SK-N-SH treated with all-trans-retinoic acid at 6 μM for 48 hours (cell line): ENCODE data around the gene TTC27.

Experiments
- ATAC-seq: fragments of 200-7000 bp; cut with Tn5 transposase; 3 replicates; pipeline ENCODE4 v1.9.1; 2020; ENCODE audit warnings: mild to moderate bottlenecking, moderate library complexity
- ARNTL ChIP-seq: fragments of 450-650 bp; formaldehyde crosslinking; IDR thresholded peaks from 2 replicates; pipeline ENCODE4 v1.5.0; 2020; ENCODE audit warnings: low read depth, mild to moderate bottlenecking, moderate library complexity, borderline replicate concordance
- BACH2 ChIP-seq: fragments of 250-450 bp; sonication (Bioruptor Pico); IDR thresholded peaks from 2 replicates; pipeline ENCODE4 v1.9.0; 2021; ENCODE audit warnings: mild to moderate bottlenecking, borderline replicate concordance
- CSDC2 ChIP-seq: fragments of 250-450 bp; sonication (Bioruptor Pico); IDR thresholded peaks from 2 replicates; pipeline ENCODE4 v1.5.0; 2020; ENCODE audit warnings: mild to moderate bottlenecking, moderate library complexity
- ESRRG ChIP-seq: fragments of 250-450 bp; sonication (Bioruptor Pico); IDR thresholded peaks from 2 replicates; pipeline ENCODE4 v1.6.1; 2021; ENCODE audit warnings: mild to moderate bottlenecking
- GLIS3 ChIP-seq: fragments of 250-450 bp; sonication (Bioruptor Pico); IDR thresholded peaks from 2 replicates; pipeline ENCODE4 v1.5.0; 2020; ENCODE audit warnings: mild to moderate bottlenecking, moderate library complexity
- ISL1 ChIP-seq: fragments of 250-450 bp; sonication (Bioruptor Pico); IDR thresholded peaks from 2 replicates; pipeline ENCODE4 v2.1.2; 2022; ENCODE audit warnings: mild to moderate bottlenecking, moderate library complexity
- OSR1 ChIP-seq: fragments of 250-450 bp; sonication (Bioruptor Pico); IDR thresholded peaks from 2 replicates; pipeline ENCODE4 v1.8.0; 2022; ENCODE audit warnings: moderate library complexity, mild to moderate bottlenecking, inconsistent platforms
- PPARA ChIP-seq: fragments of 250-450 bp; sonication (Bioruptor Pico); IDR thresholded peaks from 2 replicates; pipeline ENCODE4 v1.5.0; 2020; ENCODE audit warnings: mild to moderate bottlenecking, borderline replicate concordance
- RARB ChIP-seq: fragments of 250-450 bp; sonication (Bioruptor Pico); IDR thresholded peaks from 2 replicates; pipeline ENCODE4 v1.8.0; 2021; ENCODE audit warnings: mild to moderate bottlenecking, moderate library complexity
- SNAI2 ChIP-seq: fragments of 250-450 bp; sonication (Bioruptor Pico); IDR thresholded peaks from 2 replicates; pipeline ENCODE4 v1.5.0; 2020; ENCODE audit warnings: mild to moderate bottlenecking, moderate library complexity
- TCF4 ChIP-seq: fragments of 250-450 bp; sonication (Bioruptor Pico); IDR thresholded peaks from 2 replicates; pipeline ENCODE4 v1.8.0; 2021; ENCODE audit warnings: mild to moderate bottlenecking, moderate library complexity, borderline replicate concordance
- TOX ChIP-seq: fragments of 250-450 bp; sonication (Bioruptor Pico); IDR thresholded peaks from 2 replicates; pipeline ENCODE4 v1.8.0; 2021; ENCODE audit warnings: mild to moderate bottlenecking, moderate library complexity, borderline replicate concordance
- ZC3H10 ChIP-seq: fragments of 250-450 bp; sonication (Bioruptor Pico); IDR thresholded peaks from 2 replicates; pipeline ENCODE4 v1.5.1; 2021; ENCODE audit warnings: mild to moderate bottlenecking, moderate library complexity
- ZFP3 ChIP-seq: fragments of 250-450 bp; sonication (Bioruptor Pico); IDR thresholded peaks from 2 replicates; pipeline ENCODE4 v1.5.0; 2020; ENCODE audit warnings: mild to moderate bottlenecking, moderate library complexity
- ZNF565 ChIP-seq: fragments of 450-650 bp; formaldehyde crosslinking; conservative IDR thresholded peaks from 2 replicates; pipeline ENCODE4 v1.5.0; 2020; ENCODE audit warnings: low read depth, mild to moderate bottlenecking, moderate library complexity
- ZNF70 ChIP-seq: fragments of 450-650 bp; formaldehyde crosslinking; IDR thresholded peaks from 2 replicates; pipeline ENCODE4 v1.5.0; 2020; ENCODE audit warnings: mild to moderate bottlenecking, moderate library complexity
- ZNF8 ChIP-seq: fragments of 450-650 bp; formaldehyde crosslinking; IDR thresholded peaks from 2 replicates; pipeline ENCODE4 v1.5.0; 2020; ENCODE audit warnings: mild to moderate bottlenecking, moderate library complexity
- TF ChIP-seq, protein P1 (sequence below): fragments of 250-450 bp; sonication (Bioruptor Pico); IDR thresholded peaks from 2 replicates; pipeline ENCODE4 v1.5.1; 2021; ENCODE audit warnings: mild to moderate bottlenecking, moderate library complexity
- TF ChIP-seq, protein P2 (sequence below): fragments of 250-450 bp; sonication (Bioruptor Pico); IDR thresholded peaks from 2 replicates; pipeline ENCODE4 v1.5.0; 2020; ENCODE audit warnings: mild to moderate bottlenecking, moderate library complexity
- TF ChIP-seq, protein P3 (sequence below): fragments of 250-450 bp; sonication (Bioruptor Pico); IDR thresholded peaks from 2 replicates; pipeline ENCODE4 v1.8.0; 2020; ENCODE audit warnings: mild to moderate bottlenecking, moderate library complexity, borderline replicate concordance
- TF ChIP-seq, protein P4 (sequence below): fragments of 250-450 bp; sonication (Bioruptor Pico); IDR thresholded peaks from 2 replicates; pipeline ENCODE4 v1.5.1; 2020; ENCODE audit warnings: low read depth, mild to moderate bottlenecking, moderate library complexity

The TTC27 gene

DNA sequence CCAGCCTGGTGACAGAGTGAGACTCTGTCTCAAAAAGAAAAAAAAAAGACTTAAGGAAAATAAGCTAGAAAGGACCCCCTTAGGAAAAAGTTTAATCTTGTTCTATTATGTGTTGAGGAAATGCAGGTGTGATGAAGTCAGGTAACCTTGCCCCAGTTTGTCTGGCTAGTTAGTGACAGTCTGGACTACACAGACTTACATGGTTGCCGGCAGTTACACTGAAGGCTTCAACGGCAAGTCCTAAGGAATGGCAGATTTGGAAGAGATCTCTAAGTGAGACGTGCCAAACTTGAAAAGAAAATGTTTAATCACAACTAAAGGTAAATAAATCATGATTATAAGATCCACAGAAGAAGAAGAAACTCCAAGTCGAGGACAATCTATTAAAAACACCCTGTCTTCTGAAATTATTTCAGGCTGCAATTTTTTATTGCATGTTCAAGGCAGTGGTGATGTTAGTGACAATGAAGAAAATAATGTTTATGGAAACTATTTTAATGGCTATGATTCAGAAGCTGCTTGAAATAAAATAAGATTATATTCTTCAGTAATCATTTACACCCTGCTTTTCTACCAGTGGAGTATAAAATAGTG is 84.2 kb downstream of the TTC27 start:
- TF ChIP-seq RARB (no peak), OSR1 (CRISPR knock-in tag) (no peak), CSDC2 (CRISPR knock-in tag) (no peak), BACH2 (no peak), GLIS3 (CRISPR knock-in tag) (no peak), ZNF8 (CRISPR knock-in tag) (no peak), TCF4 (CRISPR knock-in tag) (no peak), ESRRG (no peak), PPARA (CRISPR knock-in tag) (no peak), ISL1 (CRISPR knock-in tag) (no peak), ARNTL (CRISPR knock-in tag) (no peak)
- TF ChIP-seq, protein P1, sequence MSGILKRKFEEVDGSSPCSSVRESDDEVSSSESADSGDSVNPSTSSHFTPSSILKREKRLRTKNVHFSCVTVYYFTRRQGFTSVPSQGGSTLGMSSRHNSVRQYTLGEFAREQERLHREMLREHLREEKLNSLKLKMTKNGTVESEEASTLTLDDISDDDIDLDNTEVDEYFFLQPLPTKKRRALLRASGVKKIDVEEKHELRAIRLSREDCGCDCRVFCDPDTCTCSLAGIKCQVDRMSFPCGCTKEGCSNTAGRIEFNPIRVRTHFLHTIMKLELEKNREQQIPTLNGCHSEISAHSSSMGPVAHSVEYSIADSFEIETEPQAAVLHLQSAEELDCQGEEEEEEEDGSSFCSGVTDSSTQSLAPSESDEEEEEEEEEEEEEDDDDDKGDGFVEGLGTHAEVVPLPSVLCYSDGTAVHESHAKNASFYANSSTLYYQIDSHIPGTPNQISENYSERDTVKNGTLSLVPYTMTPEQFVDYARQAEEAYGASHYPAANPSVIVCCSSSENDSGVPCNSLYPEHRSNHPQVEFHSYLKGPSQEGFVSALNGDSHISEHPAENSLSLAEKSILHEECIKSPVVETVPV: no peak
- no peak for ATAC-seq

DNA sequence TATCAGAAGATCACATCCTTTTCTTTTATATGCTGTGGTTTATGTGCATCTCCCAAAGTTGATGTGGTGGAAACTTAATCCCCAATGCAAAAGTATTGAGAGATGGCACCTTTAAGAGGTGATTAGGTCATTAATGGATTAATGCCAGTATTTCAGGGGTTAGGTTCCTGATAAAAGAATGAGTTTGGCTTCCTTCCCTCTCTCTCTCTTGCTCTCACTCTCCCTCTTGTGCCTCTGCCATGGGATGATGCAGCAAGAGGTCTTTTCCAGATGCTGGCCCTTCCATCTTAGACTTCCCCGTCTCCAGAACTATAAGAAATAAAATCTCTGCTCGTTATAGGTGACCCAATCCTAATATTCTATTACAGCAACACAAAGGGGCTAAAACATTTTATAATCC is 85.0 kb downstream of the TTC27 start:
- TF ChIP-seq ISL1 (CRISPR knock-in tag): 0 out of 2 replicates have a peak, but pooled peaks have one; percentile 7
- no peak for TF ChIP-seq ZFP3
- TF ChIP-seq, all 23 proteins: peak for 1
- ATAC-seq: no peak

DNA sequence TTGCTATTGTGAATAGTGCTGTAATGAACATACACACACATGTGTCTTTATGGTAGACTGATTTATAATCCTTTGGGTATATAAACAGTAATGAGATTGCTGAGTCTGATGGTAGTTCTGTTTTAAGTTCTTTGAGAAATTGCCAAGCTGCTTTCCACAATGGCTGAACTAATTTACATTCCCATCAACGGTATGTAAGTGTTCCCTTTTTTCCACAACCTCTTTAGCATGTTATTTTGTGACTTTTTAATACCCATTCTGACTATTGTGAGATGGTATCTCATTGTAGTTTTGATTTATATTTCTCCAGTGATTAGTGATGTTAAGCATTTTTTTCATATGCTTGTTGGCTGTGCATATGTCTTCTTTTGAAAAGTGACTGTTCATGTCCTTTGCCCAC is 86.7 kb downstream of the TTC27 start:
- TF ChIP-seq GLIS3 (CRISPR knock-in tag) (no peak), CSDC2 (CRISPR knock-in tag) (no peak), ISL1 (CRISPR knock-in tag) (peak; percentile 76)
- no peak for ATAC-seq

DNA sequence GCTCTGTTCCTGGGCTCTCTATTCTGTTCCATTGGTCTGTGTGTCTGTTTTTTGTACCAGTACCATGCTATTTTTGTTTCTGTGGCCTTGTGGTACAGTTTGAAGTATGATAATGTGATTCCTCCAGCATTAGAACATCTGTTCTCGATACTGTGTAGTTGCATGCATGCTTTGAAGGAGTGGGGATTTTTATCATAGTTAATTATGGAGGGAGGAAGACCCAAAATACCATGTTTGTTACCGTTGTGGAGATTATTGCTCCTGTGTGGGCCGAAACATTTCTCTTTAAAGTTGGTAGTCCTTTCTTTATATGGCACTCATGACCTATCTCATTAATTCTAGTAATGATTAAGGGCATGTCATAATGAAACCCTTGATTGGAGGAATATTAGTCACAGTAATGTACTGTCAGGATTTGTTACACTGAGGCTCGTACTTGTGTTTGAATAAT is 87.6 kb downstream of the TTC27 start:
- ATAC-seq: peak; percentile 74
- TF ChIP-seq SNAI2 (CRISPR knock-in tag) (no peak), ZNF565 (CRISPR knock-in tag) (no peak), CSDC2 (CRISPR knock-in tag) (no peak), ZC3H10 (no peak), ESRRG (no peak), TOX (CRISPR knock-in tag) (no peak), TCF4 (CRISPR knock-in tag) (no peak), GLIS3 (CRISPR knock-in tag) (no peak), ZNF8 (CRISPR knock-in tag) (no peak), ZNF70 (CRISPR knock-in tag) (no peak), RARB (no peak), ZFP3 (no peak)
- TF ChIP-seq, protein P2, sequence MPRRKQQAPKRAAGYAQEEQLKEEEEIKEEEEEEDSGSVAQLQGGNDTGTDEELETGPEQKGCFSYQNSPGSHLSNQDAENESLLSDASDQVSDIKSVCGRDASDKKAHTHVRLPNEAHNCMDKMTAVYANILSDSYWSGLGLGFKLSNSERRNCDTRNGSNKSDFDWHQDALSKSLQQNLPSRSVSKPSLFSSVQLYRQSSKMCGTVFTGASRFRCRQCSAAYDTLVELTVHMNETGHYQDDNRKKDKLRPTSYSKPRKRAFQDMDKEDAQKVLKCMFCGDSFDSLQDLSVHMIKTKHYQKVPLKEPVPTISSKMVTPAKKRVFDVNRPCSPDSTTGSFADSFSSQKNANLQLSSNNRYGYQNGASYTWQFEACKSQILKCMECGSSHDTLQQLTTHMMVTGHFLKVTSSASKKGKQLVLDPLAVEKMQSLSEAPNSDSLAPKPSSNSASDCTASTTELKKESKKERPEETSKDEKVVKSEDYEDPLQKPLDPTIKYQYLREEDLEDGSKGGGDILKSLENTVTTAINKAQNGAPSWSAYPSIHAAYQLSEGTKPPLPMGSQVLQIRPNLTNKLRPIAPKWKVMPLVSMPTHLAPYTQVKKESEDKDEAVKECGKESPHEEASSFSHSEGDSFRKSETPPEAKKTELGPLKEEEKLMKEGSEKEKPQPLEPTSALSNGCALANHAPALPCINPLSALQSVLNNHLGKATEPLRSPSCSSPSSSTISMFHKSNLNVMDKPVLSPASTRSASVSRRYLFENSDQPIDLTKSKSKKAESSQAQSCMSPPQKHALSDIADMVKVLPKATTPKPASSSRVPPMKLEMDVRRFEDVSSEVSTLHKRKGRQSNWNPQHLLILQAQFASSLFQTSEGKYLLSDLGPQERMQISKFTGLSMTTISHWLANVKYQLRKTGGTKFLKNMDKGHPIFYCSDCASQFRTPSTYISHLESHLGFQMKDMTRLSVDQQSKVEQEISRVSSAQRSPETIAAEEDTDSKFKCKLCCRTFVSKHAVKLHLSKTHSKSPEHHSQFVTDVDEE (CRISPR knock-in tag): no peak
- TF ChIP-seq, protein P3, sequence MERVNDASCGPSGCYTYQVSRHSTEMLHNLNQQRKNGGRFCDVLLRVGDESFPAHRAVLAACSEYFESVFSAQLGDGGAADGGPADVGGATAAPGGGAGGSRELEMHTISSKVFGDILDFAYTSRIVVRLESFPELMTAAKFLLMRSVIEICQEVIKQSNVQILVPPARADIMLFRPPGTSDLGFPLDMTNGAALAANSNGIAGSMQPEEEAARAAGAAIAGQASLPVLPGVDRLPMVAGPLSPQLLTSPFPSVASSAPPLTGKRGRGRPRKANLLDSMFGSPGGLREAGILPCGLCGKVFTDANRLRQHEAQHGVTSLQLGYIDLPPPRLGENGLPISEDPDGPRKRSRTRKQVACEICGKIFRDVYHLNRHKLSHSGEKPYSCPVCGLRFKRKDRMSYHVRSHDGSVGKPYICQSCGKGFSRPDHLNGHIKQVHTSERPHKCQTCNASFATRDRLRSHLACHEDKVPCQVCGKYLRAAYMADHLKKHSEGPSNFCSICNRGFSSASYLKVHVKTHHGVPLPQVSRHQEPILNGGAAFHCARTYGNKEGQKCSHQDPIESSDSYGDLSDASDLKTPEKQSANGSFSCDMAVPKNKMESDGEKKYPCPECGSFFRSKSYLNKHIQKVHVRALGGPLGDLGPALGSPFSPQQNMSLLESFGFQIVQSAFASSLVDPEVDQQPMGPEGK (CRISPR knock-in tag): no peak
- TF ChIP-seq, protein P4, sequence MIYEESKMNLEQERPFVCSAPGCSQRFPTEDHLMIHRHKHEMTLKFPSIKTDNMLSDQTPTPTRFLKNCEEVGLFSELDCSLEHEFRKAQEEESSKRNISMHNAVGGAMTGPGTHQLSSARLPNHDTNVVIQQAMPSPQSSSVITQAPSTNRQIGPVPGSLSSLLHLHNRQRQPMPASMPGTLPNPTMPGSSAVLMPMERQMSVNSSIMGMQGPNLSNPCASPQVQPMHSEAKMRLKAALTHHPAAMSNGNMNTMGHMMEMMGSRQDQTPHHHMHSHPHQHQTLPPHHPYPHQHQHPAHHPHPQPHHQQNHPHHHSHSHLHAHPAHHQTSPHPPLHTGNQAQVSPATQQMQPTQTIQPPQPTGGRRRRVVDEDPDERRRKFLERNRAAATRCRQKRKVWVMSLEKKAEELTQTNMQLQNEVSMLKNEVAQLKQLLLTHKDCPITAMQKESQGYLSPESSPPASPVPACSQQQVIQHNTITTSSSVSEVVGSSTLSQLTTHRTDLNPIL (CRISPR knock-in tag): no peak
- TF ChIP-seq, protein P1: no peak
